Posterior vena cava (tissue), 2 donors: ENCODE results near the gene ADAM23. TPM values are rescaled to one million over a fixed set of nuclear protein-coding genes. Genes with fewer than 3 reads are reported as not detected.
A peak's percentile ranks its signal among the peaks of the same experiment; 100 is the strongest.
"Not testable (repeated sequence)": the region's sequence is repeated elsewhere in the genome, so short reads cannot be mapped to it uniquely, and the experiment has no call there.

Experiments
- DNase-seq: peaks from one replicate; pipeline ENCODE4 v3.0.0-alpha.2; 2020; ENCODE audit warnings: low spot score
- intact Hi-C, 2 donors: fragments of 100-400 bp; cut with DNase I; formaldehyde crosslinking; loops; one replicate each; pipeline versions ENCODE4 v1.14.1 to v1.14.2; 2022 to 2023
- long read RNA-seq, 2 donors: library from polyadenylated mRNA; unstranded; transcript quantifications; one replicate each; pipeline ENCODE4 v2.0.0, GENCODE V29; 2020 to 2021
- total RNA-seq, 2 donors: library from RNA; stranded (reverse); fragmentation: NEBNext Ultra II Directional; extraction: Animal tissue kit (Norgen Biotek cat#: 25700); gene quantifications; one replicate each; pipeline ENCODE4 v1.2.1, GENCODE V29; 2021
- donor health status: DM: yes; HTN: yes; CAD: no.
- donor health status: DM: yes; HTN: yes; CAD: no.

Gene ADAM23
- total RNA-seq = 1 to 10 TPM; 3.4 to 4.7 TPM
- long read RNA-seq, donor 1, full-length matches to known transcripts = 1 of 3 reads
- long read RNA-seq, donor 1, partial matches to known transcripts = 0 of 3 reads
- long read RNA-seq, donor 1, other reads (novel, unspliced or antisense) = 2 of 3 reads
- long read RNA-seq, donor 2, full-length matches to known transcripts = 1 of 1 reads
- long read RNA-seq, donor 2, partial matches to known transcripts = 0 of 1 reads
- long read RNA-seq, donor 2, other reads (novel, unspliced or antisense) = 0 of 1 reads

GRCh38 chr2:206442833-206443734 lies at the start of gene ADAM23:
Gene ADAM23, plus strand, starts transcription at chr2:206443532. Its CDS starts 335 bp downstream, at chr2:206443867.
- intact Hi-C loops = no loop called here
- DNase-seq = peak; percentile 83

GRCh38 chr2:206396211-206396610 lies 47.1 kb upstream of the ADAM23 start:
- intact Hi-C loops = no loop called here
- DNase-seq = no peak

- intact Hi-C loops, DNase-seq: not testable (repeated sequence)
Measured at GRCh38 chr2:206402956-206403569, 40.3 kb upstream of the ADAM23 start.

GRCh38 chr2:206408323-206409320 lies 34.7 kb upstream of the ADAM23 start:
- intact Hi-C loops = no loop called here
- no peak for DNase-seq

GRCh38 chr2:206410714-206411113 lies 32.6 kb upstream of the ADAM23 start:
- intact Hi-C loops = no loop called here
- no peak for DNase-seq

- intact Hi-C loops = no loop called here
- no peak for DNase-seq
Measured at GRCh38 chr2:206415618-206416243, 27.6 kb upstream of the ADAM23 start.

GRCh38 chr2:206418968-206419367 lies 24.4 kb upstream of the ADAM23 start:
- intact Hi-C loops = no loop called here

GRCh38 chr2:206420721-206421120 lies 22.6 kb upstream of the ADAM23 start:
- intact Hi-C loops = no loop called here
- DNase-seq = no peak

More at GRCh38 chr2:206418968-206419367, 24.4 kb upstream of the ADAM23 start:
- no peak for DNase-seq

- intact Hi-C loops = no loop called here
- DNase-seq = no peak
Measured at GRCh38 chr2:206422493-206422892, 20.8 kb upstream of the ADAM23 start.

GRCh38 chr2:206423147-206423546 lies 20.2 kb upstream of the ADAM23 start:
- intact Hi-C loops = no loop called here
- no peak for DNase-seq

GRCh38 chr2:206424134-206424533 lies 19.2 kb upstream of the ADAM23 start:
- intact Hi-C loops = no loop called here

GRCh38 chr2:206428783-206429182 lies 14.5 kb upstream of the ADAM23 start:
- intact Hi-C loops = no loop called here
- DNase-seq = no peak

More at GRCh38 chr2:206424134-206424533, 19.2 kb upstream of the ADAM23 start:
- no peak for DNase-seq

GRCh38 chr2:206430452-206430851 lies 12.9 kb upstream of the ADAM23 start:
- intact Hi-C loops = no loop called here
- DNase-seq = no peak

GRCh38 chr2:206431439-206431838 lies 11.9 kb upstream of the ADAM23 start:
- DNase-seq = no peak
- intact Hi-C loops = no loop called here

- no peak for DNase-seq
- intact Hi-C loops = no loop called here
Measured at GRCh38 chr2:206432193-206433082, 10.9 kb upstream of the ADAM23 start.

- intact Hi-C loops = no loop called here
- no peak for DNase-seq
Measured at GRCh38 chr2:206433190-206433589, 10.1 kb upstream of the ADAM23 start.

GRCh38 chr2:206433686-206434085 lies 9.6 kb upstream of the ADAM23 start:
- no peak for DNase-seq
- intact Hi-C loops = no loop called here
